Keratinocyte (primary cell): ENCODE measurements around the gene THTPA. TPM values are rescaled to one million over a fixed set of nuclear protein-coding genes. Genes with fewer than 3 reads are reported as not detected.

ENCODE experiments used
- DNase-seq: peaks from one replicate; pipeline ENCODE4 v3.0.0-alpha.2; 2011; ENCODE audit warnings: low read depth, missing footprints, low spot score
- FAIRE-seq: peaks from 2 replicates; lab custom pipeline; 2011; peaks lifted over from hg19 to GRCh38; lab: Jason Lieb, UNC
- H2AFZ ChIP-seq: 2 replicates; pipeline ENCODE4 v1.6.0; 2012; ENCODE audit warnings: low read length, control low read depth, inconsistent platforms; ENCODE audit not compliant: control insufficient read depth
- H3K27ac ChIP-seq: 2 replicates; pipeline ENCODE4 v1.5.1; 2011; ENCODE audit warnings: low read length; ENCODE audit not compliant: control insufficient read depth, insufficient read depth
- H3K27me3 ChIP-seq: 3 replicates; pipeline ENCODE4 v1.6.0; 2011; ENCODE audit warnings: low read length; ENCODE audit not compliant: control insufficient read depth, insufficient read depth; ENCODE audit errors: extremely low read depth
- H3K36me3 ChIP-seq, 2 experiments: 2 replicates in 1 of 2; 3 replicates in 1 of 2; pipeline ENCODE4 v1.5.1; 2011; ENCODE audit warnings: low read length in 2 of 2, mild to moderate bottlenecking in 1 of 2; ENCODE audit not compliant: control insufficient read depth in 2 of 2, insufficient read depth in 2 of 2; ENCODE audit errors: extremely low read depth in 1 of 2
- H3K4me1 ChIP-seq: 3 replicates; pipeline ENCODE4 v1.5.1; 2011; ENCODE audit warnings: low read length; ENCODE audit not compliant: control insufficient read depth, insufficient read depth; ENCODE audit errors: extremely low read depth
- H3K4me2 ChIP-seq: 3 replicates; pipeline ENCODE4 v1.6.0; 2011; ENCODE audit warnings: low read depth, low read length; ENCODE audit not compliant: control insufficient read depth, insufficient read depth; ENCODE audit errors: extremely low read depth
- H3K4me3 ChIP-seq, 3 experiments: fragments of 200-600 bp in 1 of 3; sonication (generic) in 1 of 3; 2 replicates in 2 of 3; 3 replicates in 1 of 3; pipeline ENCODE4 v1.5.1; 2011 to 2016; ENCODE audit warnings: low read length in 3 of 3, mild to moderate bottlenecking in 3 of 3, control low read depth in 2 of 3, inconsistent platforms in 1 of 3, low read depth in 1 of 3, mixed read lengths in 1 of 3, mixed run types in 1 of 3, moderate library complexity in 1 of 3; ENCODE audit not compliant: control insufficient read depth in 2 of 3, insufficient read depth in 2 of 3; ENCODE audit errors: extremely low read depth in 1 of 3
- H3K79me2 ChIP-seq: 2 replicates; pipeline ENCODE4 v1.6.0; 2012; ENCODE audit warnings: low read length; ENCODE audit not compliant: control insufficient read depth, insufficient read depth
- H3K9ac ChIP-seq: 3 replicates; pipeline ENCODE4 v1.6.0; 2011; ENCODE audit warnings: low read length; ENCODE audit not compliant: control insufficient read depth, insufficient read depth; ENCODE audit errors: extremely low read depth
- H3K9me1 ChIP-seq: 3 replicates; pipeline ENCODE4 v1.6.0; 2011; ENCODE audit warnings: low read length; ENCODE audit not compliant: control insufficient read depth, insufficient read depth; ENCODE audit errors: extremely low read depth
- H3K9me3 ChIP-seq: 2 replicates; pipeline ENCODE4 v1.5.1; 2012; ENCODE audit warnings: low read depth, low read length; ENCODE audit not compliant: control insufficient read depth
- H4K20me1 ChIP-seq: 3 replicates; pipeline ENCODE4 v1.6.0; 2011; ENCODE audit warnings: low read length; ENCODE audit not compliant: control insufficient read depth, insufficient read depth; ENCODE audit errors: extremely low read depth
- EZH2 ChIP-seq: IDR thresholded peaks from one replicate; pipeline ENCODE4 v1.6.1; 2012; ENCODE audit warnings: inconsistent platforms, mild to moderate bottlenecking, low read length, moderate library complexity
- dilution Hi-C: fragments of 300-500 bp; cut with MboI; formaldehyde crosslinking; loops from one replicate; pipeline ENCODE4 v1.7.0; 2020; ENCODE audit warnings: low sequenced_read_pairs; ENCODE audit not compliant: extremely low pct_ligation_motif_present
- polyA plus RNA-seq, 5 experiments: library from polyadenylated mRNA; depleted of rRNA in 3 of 5; stranded (reverse) in 3 of 5; stranded (forward) in 1 of 5; unstranded in 1 of 5; fragments of >200 nt; gene quantifications; 1 replicate in 1 of 5; 2 replicates in 3 of 5; 3 replicates in 1 of 5; pipeline versions ENCODE4 v1.2.1 to v1.2.3, GENCODE V29; 2011 to 2012; ENCODE audit warnings: missing spikeins in 2 of 5, low read depth in 1 of 5, low replicate concordance in 1 of 5
- TF ChIP-seq, protein P1 (sequence below), 3 experiments: IDR thresholded peaks in 1 of 3; conservative IDR thresholded peaks in 1 of 3; optimal IDR thresholded peaks in 1 of 3; 2 replicates in 2 of 3; 3 replicates in 1 of 3; pipeline versions ENCODE3 to v1.5.1; 2011; ENCODE audit warnings: low read length in 3 of 3, mild to moderate bottlenecking in 3 of 3, moderate library complexity in 2 of 3, control low read depth in 1 of 3, inconsistent platforms in 1 of 3; ENCODE audit not compliant: insufficient read depth in 2 of 3; ENCODE audit errors: extremely low read depth in 1 of 3

Gene THTPA
- polyA plus RNA-seq, 1 donor (not counting 4 experiments of a cell fraction or from before 2014, with no cell fraction given): 3.2 TPM

DNA sequence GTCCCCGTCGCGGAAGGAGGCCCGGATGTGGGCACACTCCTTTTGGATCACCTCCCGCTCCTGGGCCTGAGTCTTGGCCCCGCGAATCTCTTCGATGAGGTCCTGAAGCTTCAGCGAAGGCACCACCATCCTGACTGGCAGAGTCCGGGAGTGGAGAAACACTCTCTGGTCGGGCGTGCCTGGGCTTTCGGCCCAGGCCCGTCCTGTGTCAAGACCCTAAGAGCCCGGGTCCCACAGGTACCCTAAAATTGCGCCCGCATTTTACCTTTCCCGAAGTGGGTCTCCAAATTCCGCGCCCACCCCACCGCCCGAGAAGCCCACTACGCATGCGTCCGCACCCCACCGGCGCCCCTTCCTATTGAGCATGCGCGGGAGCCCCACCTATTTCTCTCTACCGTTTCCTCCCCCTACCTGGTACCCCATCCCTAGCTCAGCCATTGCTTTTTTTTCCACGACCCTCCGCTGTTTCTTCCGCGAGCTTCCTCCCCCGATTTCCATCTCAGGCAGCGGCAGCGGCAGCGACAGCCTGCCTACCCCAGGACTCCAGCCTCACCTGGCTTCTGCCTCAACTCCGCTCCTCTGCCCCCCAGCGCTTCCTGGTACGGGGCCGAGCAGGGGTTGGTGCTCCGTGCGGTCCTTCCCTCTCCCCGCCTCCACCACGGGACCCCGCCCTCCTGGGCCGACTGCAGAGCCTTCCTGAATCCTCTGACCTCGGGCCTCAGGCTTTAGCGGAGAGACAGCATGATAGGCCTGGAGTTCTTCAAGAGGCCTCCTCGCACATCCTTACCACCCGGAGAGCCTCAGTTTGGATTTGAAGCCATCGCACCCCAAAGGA is 11.3 kb downstream of the THTPA start, which contains the start of gene AP1G2:
TSS of gene AP1G2 (minus strand) at position 606 of the 835 bp plus-strand sequence. CDS start at position 129, 477 bp downstream.
- Histone ChIP-seq H3K27ac (peak within 1 kb of the TSS; percentile 72), H3K4me2 (peak within 1 kb of the TSS; percentile 97), H3K4me3 (peak within 1 kb of the TSS; percentile 73 to 93 (median 92)), H3K4me1 (peaks cover 26% of the 10 kb centered on the region), H3K27me3 (no peaks in the 10 kb centered on the region), H3K9ac (peak within 1 kb of the TSS; percentile 88), H4K20me1 (peaks cover 3% of the 10 kb centered on the region), H3K36me3 (peaks cover 27 to 31% of the 10 kb centered on the region in 2 experiments), H3K79me2 (peaks cover 21% of the 10 kb centered on the region), H2AFZ (peak within 1 kb of the TSS; percentile 97), H3K9me1 (no peaks in the 10 kb centered on the region), H3K9me3 (no peaks in the 10 kb centered on the region)
- DNase-seq (peak; percentile 48), FAIRE-seq (peak; percentile 61)
- dilution Hi-C loops: no loop called here
- TF ChIP-seq, protein P1, sequence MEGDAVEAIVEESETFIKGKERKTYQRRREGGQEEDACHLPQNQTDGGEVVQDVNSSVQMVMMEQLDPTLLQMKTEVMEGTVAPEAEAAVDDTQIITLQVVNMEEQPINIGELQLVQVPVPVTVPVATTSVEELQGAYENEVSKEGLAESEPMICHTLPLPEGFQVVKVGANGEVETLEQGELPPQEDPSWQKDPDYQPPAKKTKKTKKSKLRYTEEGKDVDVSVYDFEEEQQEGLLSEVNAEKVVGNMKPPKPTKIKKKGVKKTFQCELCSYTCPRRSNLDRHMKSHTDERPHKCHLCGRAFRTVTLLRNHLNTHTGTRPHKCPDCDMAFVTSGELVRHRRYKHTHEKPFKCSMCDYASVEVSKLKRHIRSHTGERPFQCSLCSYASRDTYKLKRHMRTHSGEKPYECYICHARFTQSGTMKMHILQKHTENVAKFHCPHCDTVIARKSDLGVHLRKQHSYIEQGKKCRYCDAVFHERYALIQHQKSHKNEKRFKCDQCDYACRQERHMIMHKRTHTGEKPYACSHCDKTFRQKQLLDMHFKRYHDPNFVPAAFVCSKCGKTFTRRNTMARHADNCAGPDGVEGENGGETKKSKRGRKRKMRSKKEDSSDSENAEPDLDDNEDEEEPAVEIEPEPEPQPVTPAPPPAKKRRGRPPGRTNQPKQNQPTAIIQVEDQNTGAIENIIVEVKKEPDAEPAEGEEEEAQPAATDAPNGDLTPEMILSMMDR (optimal IDR thresholded peaks at IDR 0.05 in 1 of 3, IDR thresholded peaks at IDR 0.05 in 1 of 3, conservative IDR thresholded peaks at IDR 0.05 in 1 of 3; ENCODE audit: extremely low read depth in 1 of 3, insufficient read depth in 2 of 3, low read length in 3 of 3): no peak
- TF ChIP-seq EZH2: no peak

DNA sequence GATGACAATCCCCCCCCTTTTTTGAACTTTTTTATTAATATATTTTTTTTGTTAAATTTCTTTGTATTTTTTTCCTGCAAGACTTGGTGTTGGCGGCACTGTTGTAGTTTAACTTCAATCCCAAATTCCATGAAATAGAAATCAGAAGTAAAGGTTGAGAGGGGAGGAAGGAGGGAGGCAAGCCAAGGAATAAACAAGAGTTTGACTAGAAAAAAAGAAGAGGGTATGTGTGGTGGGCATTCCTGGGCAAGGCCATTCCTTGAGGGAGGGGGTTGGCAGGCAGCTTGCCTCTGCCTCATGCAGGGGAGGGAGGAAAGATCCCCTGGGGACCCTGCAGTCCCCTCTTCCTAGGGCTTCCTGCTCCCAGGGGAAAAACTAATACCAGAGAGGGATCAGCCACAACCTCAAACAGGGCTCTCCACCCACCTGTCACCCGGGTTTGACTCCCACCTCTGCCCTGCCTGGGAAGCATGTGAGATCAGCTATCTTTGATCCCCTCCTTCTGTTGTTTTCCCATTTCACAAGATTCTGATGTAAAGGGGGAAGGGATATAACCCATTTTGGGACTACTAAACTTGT is 12.0 kb downstream of the THTPA start:
- dilution Hi-C loops: no loop called here
- Histone ChIP-seq H4K20me1 (no peaks in the 10 kb centered on the region), H3K27ac (peak overlapping the region; percentile 72), H3K4me2 (peak overlapping the region; percentile 97), H3K9me3 (no peaks in the 10 kb centered on the region), H3K79me2 (peaks cover 21% of the 10 kb centered on the region), H3K4me3 (peak overlapping the region in 2 of 3 experiments; percentile 92 to 93), H2AFZ (no peak overlapping the region), H3K9ac (peak overlapping the region; percentile 88), H3K36me3 (peaks cover 24 to 27% of the 10 kb centered on the region in 2 experiments), H3K9me1 (no peaks in the 10 kb centered on the region), H3K27me3 (no peaks in the 10 kb centered on the region), H3K4me1 (peaks cover 26% of the 10 kb centered on the region)
- DNase-seq (no peak), FAIRE-seq (no peak)
- TF ChIP-seq, protein P1 (optimal IDR thresholded peaks at IDR 0.05 in 1 of 3, IDR thresholded peaks at IDR 0.05 in 1 of 3, conservative IDR thresholded peaks at IDR 0.05 in 1 of 3; ENCODE audit: extremely low read depth in 1 of 3, insufficient read depth in 2 of 3, low read length in 3 of 3): no peak
- TF ChIP-seq EZH2: no peak
